ENCODE measurements around the gene DDR1. TPM values are rescaled to one million over a fixed set of nuclear protein-coding genes. Genes with fewer than 3 reads are reported as not detected.

DDR1 gene
- total RNA-seq, 1 experiment from 2014 or later: 230 TPM

- H3K9me3 Mint-ChIP-seq: no peaks in the 10 kb centered on the region
- H3K36me3 Mint-ChIP-seq: peaks cover 18% of the 10 kb centered on the region
- no peak for TF ChIP-seq CREB1 (CRISPR knock-in tag; IDR thresholded peaks at IDR 0.05)
- no peak for TF ChIP-seq NFE2L1 (CRISPR knock-in tag; IDR thresholded peaks at IDR 0.05)
- TF ChIP-seq, protein P1, sequence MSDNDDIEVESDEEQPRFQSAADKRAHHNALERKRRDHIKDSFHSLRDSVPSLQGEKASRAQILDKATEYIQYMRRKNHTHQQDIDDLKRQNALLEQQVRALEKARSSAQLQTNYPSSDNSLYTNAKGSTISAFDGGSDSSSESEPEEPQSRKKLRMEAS (CRISPR knock-in tag; IDR thresholded peaks at IDR 0.05): no peak
- TF ChIP-seq, protein P2, sequence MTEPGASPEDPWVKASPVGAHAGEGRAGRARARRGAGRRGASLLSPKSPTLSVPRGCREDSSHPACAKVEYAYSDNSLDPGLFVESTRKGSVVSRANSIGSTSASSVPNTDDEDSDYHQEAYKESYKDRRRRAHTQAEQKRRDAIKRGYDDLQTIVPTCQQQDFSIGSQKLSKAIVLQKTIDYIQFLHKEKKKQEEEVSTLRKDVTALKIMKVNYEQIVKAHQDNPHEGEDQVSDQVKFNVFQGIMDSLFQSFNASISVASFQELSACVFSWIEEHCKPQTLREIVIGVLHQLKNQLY (CRISPR knock-in tag; IDR thresholded peaks at IDR 0.05): no peak
- TF ChIP-seq SP1 (CRISPR knock-in tag; conservative IDR thresholded peaks at IDR 0.05): no peak
- no peak for TF ChIP-seq SMAD4 (CRISPR knock-in tag; IDR thresholded peaks at IDR 0.05)
- no peak for TF ChIP-seq NR3C1 (CRISPR knock-in tag; conservative IDR thresholded peaks at IDR 0.05; ENCODE audit: low read depth)
- TF ChIP-seq, protein P3, sequence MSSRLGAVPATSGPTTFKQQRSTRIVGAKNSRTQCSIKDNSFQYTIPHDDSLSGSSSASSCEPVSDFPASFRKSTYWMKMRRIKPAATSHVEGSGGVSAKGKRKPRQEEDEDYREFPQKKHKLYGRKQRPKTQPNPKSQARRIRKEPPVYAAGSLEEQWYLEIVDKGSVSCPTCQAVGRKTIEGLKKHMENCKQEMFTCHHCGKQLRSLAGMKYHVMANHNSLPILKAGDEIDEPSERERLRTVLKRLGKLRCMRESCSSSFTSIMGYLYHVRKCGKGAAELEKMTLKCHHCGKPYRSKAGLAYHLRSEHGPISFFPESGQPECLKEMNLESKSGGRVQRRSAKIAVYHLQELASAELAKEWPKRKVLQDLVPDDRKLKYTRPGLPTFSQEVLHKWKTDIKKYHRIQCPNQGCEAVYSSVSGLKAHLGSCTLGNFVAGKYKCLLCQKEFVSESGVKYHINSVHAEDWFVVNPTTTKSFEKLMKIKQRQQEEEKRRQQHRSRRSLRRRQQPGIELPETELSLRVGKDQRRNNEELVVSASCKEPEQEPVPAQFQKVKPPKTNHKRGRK (CRISPR knock-in tag; IDR thresholded peaks at IDR 0.05; ENCODE audit: borderline replicate concordance): no peak
- TF ChIP-seq ZNF416 (CRISPR knock-in tag; IDR thresholded peaks at IDR 0.05): no peak
- TF ChIP-seq CTCF (IDR thresholded peaks at IDR 0.05): no peak
- CTCF ChIA-PET: interaction anchor here (0.6 to 13.3 kb wide), 10 partner anchors 22 to 206 kb away, joined by 3 to 164 read pairs (median 6); partner anchors contain the start of gene VARS2
- ATAC-seq (no peak), DNase-seq (ENCODE audit: low spot score) (no peak)
- H3K27me3 Mint-ChIP-seq (ENCODE audit: low read depth): no peaks in the 10 kb centered on the region
- H3K4me1 Mint-ChIP-seq: peaks cover 69% of the 10 kb centered on the region
- H3K27ac Mint-ChIP-seq: peak overlapping the region; percentile 99
- H3K4me3 Mint-ChIP-seq: peak overlapping the region; percentile 83
- POLR2A ChIA-PET: interaction anchor here (0.6 to 3.0 kb wide), 4 partner anchors 22 to 287 kb away, joined by 3 to 17 read pairs (median 3); partner anchors contain the start of gene GTF2H4
Observed at GRCh38 chr6:30885481-30885998, 1.2 kb downstream of the DDR1 start.

GRCh38 chr6:30885999-30886896 lies 1.9 kb downstream of the DDR1 start:
- peak; percentile 60 for ATAC-seq
- peaks cover 65% of the 10 kb centered on the region for H3K4me1 Mint-ChIP-seq
- H3K4me3 Mint-ChIP-seq: peak overlapping the region; percentile 83
- peak overlapping the region; percentile 99 for H3K27ac Mint-ChIP-seq
- ChIA-PET CTCF (interaction anchor here (0.5 to 13.3 kb wide), 14 partner anchors 9 to 207 kb away, joined by 3 to 164 read pairs (median 4); partner anchors contain the start of genes GTF2H4 and VARS2), POLR2A (interaction anchor here (0.6 to 3.0 kb wide), 6 partner anchors 22 to 286 kb away, joined by 3 to 17 read pairs (median 3); partner anchors contain the start of gene GTF2H4)
- H3K27me3 Mint-ChIP-seq (ENCODE audit: low read depth): no peaks in the 10 kb centered on the region
- H3K9me3 Mint-ChIP-seq: no peaks in the 10 kb centered on the region
- peak; percentile 90 for DNase-seq (ENCODE audit: low spot score)
- H3K36me3 Mint-ChIP-seq: peaks cover 24% of the 10 kb centered on the region
- TF ChIP-seq KAT7 (CRISPR knock-in tag; IDR thresholded peaks at IDR 0.05; ENCODE audit: borderline replicate concordance) (no peak), ATF1 (CRISPR knock-in tag; IDR thresholded peaks at IDR 0.05) (no peak), ETV6 (CRISPR knock-in tag; IDR thresholded peaks at IDR 0.05) (peak; percentile 83; the same call in 1 of the 2 replicates), HMGXB4 (CRISPR knock-in tag; IDR thresholded peaks at IDR 0.05) (0 out of 2 replicates have a peak, but pooled peaks have one; percentile 45), GABPB1 (CRISPR knock-in tag; IDR thresholded peaks at IDR 0.05) (peak; percentile 46; the same call in 1 of the 2 replicates), TCF7 (CRISPR knock-in tag; IDR thresholded peaks at IDR 0.05; ENCODE audit: low read depth) (no peak), CREM (CRISPR knock-in tag; IDR thresholded peaks at IDR 0.05) (0 out of 2 replicates have a peak, but pooled peaks have one; percentile 26), FOXK1 (CRISPR knock-in tag; IDR thresholded peaks at IDR 0.05) (peak; percentile 60; the same call in 1 of the 2 replicates), SMAD4 (CRISPR knock-in tag; IDR thresholded peaks at IDR 0.05) (no peak), IRF1 (CRISPR knock-in tag; IDR thresholded peaks at IDR 0.05) (no peak), TEAD1 (CRISPR knock-in tag; IDR thresholded peaks at IDR 0.05) (peak; percentile 89; the same call in 1 of the 2 replicates), NFATC4 (CRISPR knock-in tag; IDR thresholded peaks at IDR 0.05) (no peak), TP53 (CRISPR knock-in tag; IDR thresholded peaks at IDR 0.05) (no peak), ZNF671 (CRISPR knock-in tag; IDR thresholded peaks at IDR 0.05) (no peak)
- TF ChIP-seq, protein P1 (CRISPR knock-in tag; IDR thresholded peaks at IDR 0.05): no peak
- TF ChIP-seq, protein P4, sequence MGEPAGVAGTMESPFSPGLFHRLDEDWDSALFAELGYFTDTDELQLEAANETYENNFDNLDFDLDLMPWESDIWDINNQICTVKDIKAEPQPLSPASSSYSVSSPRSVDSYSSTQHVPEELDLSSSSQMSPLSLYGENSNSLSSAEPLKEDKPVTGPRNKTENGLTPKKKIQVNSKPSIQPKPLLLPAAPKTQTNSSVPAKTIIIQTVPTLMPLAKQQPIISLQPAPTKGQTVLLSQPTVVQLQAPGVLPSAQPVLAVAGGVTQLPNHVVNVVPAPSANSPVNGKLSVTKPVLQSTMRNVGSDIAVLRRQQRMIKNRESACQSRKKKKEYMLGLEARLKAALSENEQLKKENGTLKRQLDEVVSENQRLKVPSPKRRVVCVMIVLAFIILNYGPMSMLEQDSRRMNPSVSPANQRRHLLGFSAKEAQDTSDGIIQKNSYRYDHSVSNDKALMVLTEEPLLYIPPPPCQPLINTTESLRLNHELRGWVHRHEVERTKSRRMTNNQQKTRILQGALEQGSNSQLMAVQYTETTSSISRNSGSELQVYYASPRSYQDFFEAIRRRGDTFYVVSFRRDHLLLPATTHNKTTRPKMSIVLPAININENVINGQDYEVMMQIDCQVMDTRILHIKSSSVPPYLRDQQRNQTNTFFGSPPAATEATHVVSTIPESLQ (CRISPR knock-in tag; IDR thresholded peaks at IDR 0.05): no peak
